Activated CD4-positive, alpha-beta memory T cell treated with anti-CD3 and anti-CD28 coated beads for 36 hours (primary cell): ENCODE data around the gene CCDC15. TPM values are rescaled to one million over a fixed set of nuclear protein-coding genes. Genes with fewer than 3 reads are reported as not detected.
"Not testable (repeated sequence)": the region's sequence is repeated elsewhere in the genome, so short reads cannot be mapped to it uniquely, and the experiment has no call there.

ENCODE experiments used
- CTCF ChIA-PET: fragments of 350-600 bp; sonication (Branson Sonifier 250); formaldehyde crosslinking; loops from one replicate; lab custom pipeline; 2021; ENCODE audit warnings: antibody characterized with exemption, inconsistent platforms; lab: Charles Lee
- POLR2A ChIA-PET: fragments of 350-600 bp; sonication (Branson Sonifier 250); formaldehyde crosslinking; loops from one replicate; lab custom pipeline; 2021; ENCODE audit warnings: antibody characterized with exemption; lab: Charles Lee
- DNase-seq: peaks from one replicate; pipeline ENCODE4 v3.0.0-alpha.2; 2020
- H3K27ac Mint-ChIP-seq: one replicate; pipeline ENCODE4 v1.8.0; 2021; ENCODE audit warnings: mixed read lengths
- H3K27me3 Mint-ChIP-seq: one replicate; pipeline ENCODE4 v1.8.0; 2021; ENCODE audit warnings: mixed read lengths
- H3K36me3 Mint-ChIP-seq: one replicate; pipeline ENCODE4 v1.8.0; 2021; ENCODE audit warnings: mixed read lengths
- H3K4me1 Mint-ChIP-seq: one replicate; pipeline ENCODE4 v1.8.0; 2021; ENCODE audit warnings: low read depth, mixed read lengths
- H3K4me3 Mint-ChIP-seq: one replicate; pipeline ENCODE4 v1.8.0; 2021; ENCODE audit warnings: mild to moderate bottlenecking, mixed read lengths
- H3K9me3 Mint-ChIP-seq: one replicate; pipeline ENCODE4 v1.8.0; 2021; ENCODE audit warnings: mixed read lengths
- intact Hi-C: fragments of 100-400 bp; cut with micrococcal nuclease; formaldehyde crosslinking; loops from one replicate; pipeline ENCODE4 v1.15.1; 2023
- total RNA-seq, 2 experiments: library from RNA; stranded (reverse); gene quantifications; one replicate each; pipeline ENCODE4 v1.2.3, GENCODE V29; 2021

The CCDC15 gene
- total RNA-seq, 2 experiments from 2014 or later: 5.6 to 6.4 TPM

- CTCF ChIA-PET: interaction anchor here (0.6 kb wide), 1 partner anchor 120 kb away, joined by 3 read pairs; no protein-coding TSS in a partner anchor
- peaks cover 3% of the 10 kb centered on the region for H3K4me1 Mint-ChIP-seq
- H3K27ac Mint-ChIP-seq: no peak overlapping the region
- peaks cover 5% of the 10 kb centered on the region for H3K9me3 Mint-ChIP-seq
- H3K36me3 Mint-ChIP-seq: peaks cover 1% of the 10 kb centered on the region
- no peaks in the 10 kb centered on the region for H3K27me3 Mint-ChIP-seq
- no peak overlapping the region for H3K4me3 Mint-ChIP-seq
- no peak for DNase-seq
- POLR2A ChIA-PET: no interaction called here
- intact Hi-C loops: no loop called here
These were observed 10.3 kb upstream of the CCDC15 start for GRCh38 chr11:124943741-124944140.

- no peak for DNase-seq
- H3K36me3 Mint-ChIP-seq: peaks cover 3% of the 10 kb centered on the region
- no peak overlapping the region for H3K27ac Mint-ChIP-seq
- no peak overlapping the region for H3K4me3 Mint-ChIP-seq
- intact Hi-C loops: no loop called here
- peaks cover 9% of the 10 kb centered on the region for H3K9me3 Mint-ChIP-seq
- CTCF ChIA-PET: no interaction called here
- POLR2A ChIA-PET: no interaction called here
- H3K27me3 Mint-ChIP-seq: no peaks in the 10 kb centered on the region
- H3K4me1 Mint-ChIP-seq: peaks cover 7% of the 10 kb centered on the region
These were observed 9.4 kb upstream of the CCDC15 start for GRCh38 chr11:124944565-124944964.

- CTCF ChIA-PET: no interaction called here
- H3K27me3 Mint-ChIP-seq: no peaks in the 10 kb centered on the region
- no peak overlapping the region for H3K27ac Mint-ChIP-seq
- POLR2A ChIA-PET: no interaction called here
- no peak for DNase-seq
- intact Hi-C loops: no loop called here
- peaks cover 7% of the 10 kb centered on the region for H3K4me1 Mint-ChIP-seq
- H3K36me3 Mint-ChIP-seq: peaks cover 3% of the 10 kb centered on the region
- H3K9me3 Mint-ChIP-seq: peaks cover 9% of the 10 kb centered on the region
- no peak overlapping the region for H3K4me3 Mint-ChIP-seq
These were observed 8.2 kb upstream of the CCDC15 start for GRCh38 chr11:124945826-124946225.

GRCh38 chr11:124946735-124947141 is 7.3 kb upstream of the CCDC15 start:
- no peaks in the 10 kb centered on the region for H3K27me3 Mint-ChIP-seq
- intact Hi-C loops: no loop called here

GRCh38 chr11:124950601-124951330 is 3.2 kb upstream of the CCDC15 start:
- ChIA-PET CTCF (interaction anchor here (0.7 to 2.8 kb wide), 3 partner anchors 74 to 277 kb away, joined by 3 to 7 read pairs (median 6); partner anchors contain the start of genes SIAE and SPA17), POLR2A (interaction anchor here (0.6 kb wide), 1 partner anchor 350 kb away, joined by 3 read pairs; no protein-coding TSS in a partner anchor)
- Mint-ChIP-seq H3K4me1 (peaks cover 8% of the 10 kb centered on the region), H3K27ac (no peak overlapping the region), H3K9me3 (peaks cover 9% of the 10 kb centered on the region), H3K36me3 (peaks cover 3% of the 10 kb centered on the region), H3K27me3 (no peaks in the 10 kb centered on the region), H3K4me3 (no peak overlapping the region)
- DNase-seq: peak; percentile 16
- intact Hi-C loops: loop anchor here (5.0 to 10.0 kb wide), 4 partner anchors 203 to 934 kb away; partner anchors contain the start of genes HYLS1, SIAE, SPA17 and TBRG1

More at GRCh38 chr11:124946735-124947141, 7.3 kb upstream of the CCDC15 start:
- Mint-ChIP-seq H3K4me3 (no peak overlapping the region), H3K36me3 (peaks cover 3% of the 10 kb centered on the region), H3K27ac (no peak overlapping the region), H3K4me1 (peaks cover 7% of the 10 kb centered on the region), H3K9me3 (peaks cover 9% of the 10 kb centered on the region)
- POLR2A ChIA-PET: no interaction called here
- CTCF ChIA-PET: no interaction called here
- no peak for DNase-seq

GRCh38 chr11:124951341-124951740 is 2.7 kb upstream of the CCDC15 start:
- Mint-ChIP-seq H3K27ac (no peak overlapping the region), H3K27me3 (no peaks in the 10 kb centered on the region), H3K36me3 (peaks cover 3% of the 10 kb centered on the region), H3K4me1 (peaks cover 8% of the 10 kb centered on the region), H3K9me3 (peaks cover 9% of the 10 kb centered on the region), H3K4me3 (no peak overlapping the region)
- DNase-seq: no peak
- ChIA-PET POLR2A (no interaction called here), CTCF (interaction anchor here (2.1 kb wide), 1 partner anchor 75 kb away, joined by 6 read pairs; no protein-coding TSS in a partner anchor)
- intact Hi-C loops: loop anchor here (5.0 to 10.0 kb wide), 4 partner anchors 204 to 933 kb away; partner anchors contain the start of genes HYLS1, SIAE, SPA17 and TBRG1

GRCh38 chr11:124954590-124954955 is 571 bp downstream of the CCDC15 start:
- no peaks in the 10 kb centered on the region for H3K9me3 Mint-ChIP-seq
- no peak overlapping the region for H3K27ac Mint-ChIP-seq
- POLR2A ChIA-PET: interaction anchor here (1.1 to 1.9 kb wide), 2 partner anchors 78 to 157 kb away, joined by 5 to 12 read pairs; partner anchors contain the start of gene TMEM218
- H3K36me3 Mint-ChIP-seq: no peaks in the 10 kb centered on the region
- intact Hi-C loops: loop anchor here (1.0 to 10.0 kb wide), 7 partner anchors 32 to 930 kb away; partner anchors contain the start of genes HYLS1, SIAE, SPA17 and TBRG1
- H3K27me3 Mint-ChIP-seq: no peaks in the 10 kb centered on the region
- peaks cover 4% of the 10 kb centered on the region for H3K4me1 Mint-ChIP-seq
- DNase-seq: no peak
- H3K4me3 Mint-ChIP-seq: no peak overlapping the region
- CTCF ChIA-PET: interaction anchor here (1.3 to 7.3 kb wide), 4 partner anchors 12 to 187 kb away, joined by 3 to 66 read pairs (median 14); no protein-coding TSS in a partner anchor

GRCh38 chr11:124955035-124955434 is 1.0 kb downstream of the CCDC15 start:
- POLR2A ChIA-PET: interaction anchor here (1.9 kb wide), 1 partner anchor 157 kb away, joined by 12 read pairs; the partner anchor contains the start of gene TMEM218
- CTCF ChIA-PET: interaction anchor here (1.0 to 7.3 kb wide), 3 partner anchors 79 to 210 kb away, joined by 4 to 66 read pairs (median 21); no protein-coding TSS in a partner anchor
- Mint-ChIP-seq H3K36me3 (no peaks in the 10 kb centered on the region), H3K27ac (no peak overlapping the region), H3K4me3 (no peak overlapping the region), H3K9me3 (no peaks in the 10 kb centered on the region), H3K27me3 (no peaks in the 10 kb centered on the region), H3K4me1 (peaks cover 4% of the 10 kb centered on the region)
- DNase-seq: no peak
- intact Hi-C loops: loop anchor here (2.0 to 10.0 kb wide), 2 partner anchors 32 to 930 kb away; partner anchors contain the start of gene HYLS1

- ChIA-PET CTCF (interaction anchor here (0.7 to 1.4 kb wide), 2 partner anchors 9 to 161 kb away, joined by 3 to 4 read pairs; no protein-coding TSS in a partner anchor), POLR2A (no interaction called here)
- H3K36me3 Mint-ChIP-seq: no peaks in the 10 kb centered on the region
- no peaks in the 10 kb centered on the region for H3K9me3 Mint-ChIP-seq
- H3K27me3 Mint-ChIP-seq: no peaks in the 10 kb centered on the region
- intact Hi-C loops: loop anchor here (1.0 to 2.0 kb wide), 2 partner anchors 179 to 387 kb away; no protein-coding TSS in a partner anchor
- no peak for DNase-seq
- no peak overlapping the region for H3K4me3 Mint-ChIP-seq
- H3K4me1 Mint-ChIP-seq: no peaks in the 10 kb centered on the region
- no peak overlapping the region for H3K27ac Mint-ChIP-seq
These were observed 8.1 kb downstream of the CCDC15 start for GRCh38 chr11:124961972-124962609.

- H3K4me3 Mint-ChIP-seq, H3K9me3 Mint-ChIP-seq, CTCF ChIA-PET, DNase-seq, intact Hi-C loops, H3K27me3 Mint-ChIP-seq, H3K36me3 Mint-ChIP-seq, POLR2A ChIA-PET, H3K4me1 Mint-ChIP-seq, H3K27ac Mint-ChIP-seq: not testable (repeated sequence)
These were observed 14.2 kb downstream of the CCDC15 start for GRCh38 chr11:124968197-124968596.

- intact Hi-C loops: no loop called here
- Mint-ChIP-seq H3K9me3 (no peaks in the 10 kb centered on the region), H3K36me3 (peaks cover 4% of the 10 kb centered on the region), H3K27me3 (no peaks in the 10 kb centered on the region), H3K27ac (no peak overlapping the region), H3K4me1 (no peaks in the 10 kb centered on the region), H3K4me3 (no peak overlapping the region)
- ChIA-PET CTCF (no interaction called here), POLR2A (no interaction called here)
- no peak for DNase-seq
These were observed 16.9 kb downstream of the CCDC15 start for GRCh38 chr11:124970925-124971324.

GRCh38 chr11:124971810-124972209 is 17.8 kb downstream of the CCDC15 start:
- no peaks in the 10 kb centered on the region for H3K27me3 Mint-ChIP-seq

More at GRCh38 chr11:124971810-124972209, 17.8 kb downstream of the CCDC15 start:
- intact Hi-C loops: no loop called here
- DNase-seq: no peak
- no peak overlapping the region for H3K4me3 Mint-ChIP-seq
- POLR2A ChIA-PET: no interaction called here
- H3K36me3 Mint-ChIP-seq: peaks cover 4% of the 10 kb centered on the region
- no peaks in the 10 kb centered on the region for H3K4me1 Mint-ChIP-seq
- no peak overlapping the region for H3K27ac Mint-ChIP-seq
- CTCF ChIA-PET: no interaction called here
- no peaks in the 10 kb centered on the region for H3K9me3 Mint-ChIP-seq
